ENCODE measurements around the gene KRT8.
"Not testable (repeated sequence)": the region's sequence is repeated elsewhere in the genome, so short reads cannot be mapped to it uniquely, and the experiment has no call there.

Gene KRT8

DNA sequence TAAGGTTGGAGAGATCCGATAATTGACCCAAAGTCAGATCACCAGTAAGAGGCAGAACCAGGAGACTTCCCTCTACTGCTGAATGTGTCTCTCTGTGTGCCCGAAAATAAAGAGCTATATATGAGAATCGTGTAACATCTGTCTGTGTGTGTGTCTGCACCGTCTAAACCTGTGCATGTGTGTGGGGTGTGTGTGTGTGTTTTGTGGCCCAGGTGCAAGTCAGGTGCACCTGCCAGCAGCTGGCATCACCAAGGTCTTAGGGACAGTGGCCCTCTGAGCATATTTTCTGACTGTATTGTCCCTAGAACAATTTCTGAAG, 31.4 kb downstream of the KRT8 start:
- no peak for DNase-seq

DNA sequence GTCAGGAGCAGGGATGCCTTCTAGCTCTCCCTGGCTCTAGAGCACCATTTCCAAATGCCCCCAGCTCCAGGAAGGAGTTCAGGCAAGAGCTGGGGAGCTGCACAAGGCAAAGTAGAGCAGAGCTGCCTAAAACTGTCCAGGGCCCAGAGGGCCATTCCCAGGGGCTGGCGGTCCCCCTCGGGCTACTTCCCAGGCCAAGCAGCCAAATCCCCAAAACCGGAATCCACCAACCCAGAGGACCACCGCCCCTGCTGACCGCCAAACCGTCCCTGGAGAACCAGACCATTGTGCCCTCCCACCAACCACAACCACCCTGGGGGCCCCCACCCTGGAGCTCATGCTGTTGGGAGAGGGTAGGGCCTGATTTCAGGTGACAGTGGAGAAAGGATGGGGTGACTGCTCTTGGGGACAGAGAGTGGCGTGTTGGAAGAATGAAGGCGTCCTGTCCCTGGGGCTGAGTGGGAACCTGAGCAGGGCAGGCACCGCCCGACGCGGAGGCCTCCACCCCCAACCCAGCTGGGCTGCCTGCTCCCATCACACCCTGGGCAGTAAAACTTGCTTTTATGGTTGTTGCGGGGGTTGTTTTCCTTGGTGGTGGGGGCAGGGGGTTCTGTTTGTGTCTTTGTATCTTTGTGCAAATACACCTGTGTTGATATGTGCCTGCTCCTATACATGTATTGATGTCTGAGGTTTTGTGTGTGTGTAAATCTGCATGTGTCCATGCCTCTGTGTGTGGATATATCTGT, 32.1 kb downstream of the KRT8 start:
- no peak for DNase-seq

DNA sequence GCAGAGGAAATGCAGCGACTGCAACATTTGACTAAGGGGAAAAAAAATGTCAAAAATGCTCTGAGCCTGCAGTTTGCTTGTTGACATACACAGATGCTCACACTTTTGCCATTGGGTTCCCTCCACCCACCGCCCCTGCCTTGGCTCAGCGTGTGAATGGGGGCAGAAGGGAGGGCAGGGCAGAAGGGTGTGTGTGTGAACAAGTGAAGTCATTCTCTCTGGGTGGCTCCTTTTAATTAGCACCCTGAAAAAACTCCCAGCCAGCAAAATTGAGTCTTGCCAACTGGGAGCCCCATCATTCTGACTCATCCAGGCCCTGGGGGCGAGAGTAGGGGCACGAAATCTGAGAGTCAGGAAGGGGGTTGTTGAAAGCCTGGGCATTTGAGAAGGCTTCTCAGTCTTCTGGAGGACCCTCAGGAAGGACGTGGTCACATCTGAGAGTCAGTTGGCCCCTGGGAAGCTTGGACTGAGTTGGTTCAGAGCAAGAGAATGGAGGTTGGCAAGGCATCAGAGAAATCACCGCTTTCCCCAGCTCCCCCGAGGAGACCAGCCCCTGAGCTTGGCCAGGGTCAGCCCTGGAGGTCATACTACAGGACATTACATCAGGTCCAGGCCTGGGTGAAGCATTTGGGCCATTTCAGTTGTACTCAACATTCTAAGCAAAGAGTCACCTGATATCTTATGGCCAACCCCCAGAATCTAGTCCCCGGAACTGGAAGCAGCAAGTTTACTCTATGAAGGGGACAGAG, 33.4 kb downstream of the KRT8 start:
- no peak for DNase-seq

DNA sequence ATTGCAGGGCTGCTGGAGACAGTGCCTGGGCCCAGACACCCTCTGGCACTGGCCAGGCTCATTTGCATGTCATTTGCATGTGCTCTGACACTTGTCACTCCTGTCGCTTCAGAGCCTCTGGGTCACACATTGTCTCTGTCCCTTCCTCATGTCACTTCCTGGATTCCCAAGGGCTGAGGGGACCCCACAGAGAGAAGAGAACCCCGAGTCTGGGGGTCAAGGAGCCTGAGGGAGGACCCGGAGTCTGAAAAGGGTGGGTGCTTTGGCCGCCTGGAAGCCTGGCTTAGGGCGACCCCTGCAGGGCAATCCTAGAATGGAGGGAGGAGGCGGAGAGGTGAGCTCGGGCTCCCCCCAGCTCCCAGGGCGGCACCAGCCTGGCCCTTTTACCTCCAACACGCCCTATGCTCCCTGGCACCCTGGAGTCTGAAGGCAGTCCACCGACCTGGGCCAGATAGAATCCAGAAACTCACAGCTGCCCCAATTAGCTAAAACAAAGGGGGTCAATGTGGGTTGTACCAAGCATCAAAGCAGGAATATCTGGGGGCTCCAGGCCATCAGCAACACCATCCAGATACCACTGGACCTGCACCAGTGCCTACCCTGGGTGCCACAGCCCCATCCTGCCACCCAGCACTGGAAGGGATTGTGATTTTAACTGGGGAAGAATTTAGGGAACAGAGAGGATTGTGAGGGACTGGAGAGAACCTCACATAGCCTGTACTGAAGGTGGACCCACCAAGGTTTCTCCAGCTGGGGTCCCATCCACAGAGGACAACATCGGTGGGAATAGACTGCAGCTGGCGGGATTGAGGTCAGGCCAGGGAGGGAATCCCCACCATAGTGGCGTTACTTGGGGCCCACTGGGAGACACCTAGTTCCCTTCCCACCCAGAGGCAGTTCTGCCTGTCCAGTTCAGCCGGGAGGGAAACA, 34.2 kb downstream of the KRT8 start:
- peak; percentile 44 for DNase-seq

DNA sequence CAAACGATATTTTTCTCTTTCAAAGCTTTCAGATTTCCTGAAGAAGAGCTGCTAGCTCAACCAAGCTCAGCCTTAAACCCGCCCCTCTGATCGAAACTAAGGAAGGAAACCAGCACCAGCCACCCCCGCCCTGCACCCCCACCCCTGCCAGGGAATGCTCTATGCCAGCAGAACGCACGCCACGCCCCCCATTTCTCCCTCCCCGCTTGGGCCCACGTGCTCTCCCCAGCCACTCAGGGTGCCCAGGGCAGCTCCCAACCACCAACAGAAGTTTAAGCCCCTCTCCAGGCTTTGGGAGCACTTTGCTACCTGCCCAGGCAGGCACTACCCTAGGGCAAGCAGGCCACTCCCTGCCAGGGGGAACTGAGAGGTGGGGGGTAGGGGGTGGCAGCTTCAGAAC, 37.2 kb downstream of the KRT8 start:
- no peak for DNase-seq

DNA sequence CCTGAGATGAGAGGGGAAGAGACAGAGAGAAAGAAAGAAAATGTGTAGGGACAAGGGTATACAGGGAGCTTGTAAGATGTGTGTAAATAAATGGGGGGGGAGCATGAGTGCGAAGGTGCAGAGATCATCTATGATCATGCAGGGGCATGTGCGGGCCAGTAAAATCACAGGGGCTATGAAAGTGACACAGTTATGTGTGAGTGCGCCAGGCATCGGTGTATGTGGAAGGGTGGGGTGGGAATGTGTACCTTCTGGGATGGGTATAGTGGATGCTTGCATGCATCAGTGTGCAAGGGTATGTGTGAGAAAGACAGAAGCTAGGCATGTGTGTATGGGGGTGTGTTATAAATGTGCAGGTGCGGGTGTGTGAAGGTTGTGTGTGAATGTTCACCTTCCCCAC, 37.7 kb downstream of the KRT8 start:
- no peak for DNase-seq

DNA sequence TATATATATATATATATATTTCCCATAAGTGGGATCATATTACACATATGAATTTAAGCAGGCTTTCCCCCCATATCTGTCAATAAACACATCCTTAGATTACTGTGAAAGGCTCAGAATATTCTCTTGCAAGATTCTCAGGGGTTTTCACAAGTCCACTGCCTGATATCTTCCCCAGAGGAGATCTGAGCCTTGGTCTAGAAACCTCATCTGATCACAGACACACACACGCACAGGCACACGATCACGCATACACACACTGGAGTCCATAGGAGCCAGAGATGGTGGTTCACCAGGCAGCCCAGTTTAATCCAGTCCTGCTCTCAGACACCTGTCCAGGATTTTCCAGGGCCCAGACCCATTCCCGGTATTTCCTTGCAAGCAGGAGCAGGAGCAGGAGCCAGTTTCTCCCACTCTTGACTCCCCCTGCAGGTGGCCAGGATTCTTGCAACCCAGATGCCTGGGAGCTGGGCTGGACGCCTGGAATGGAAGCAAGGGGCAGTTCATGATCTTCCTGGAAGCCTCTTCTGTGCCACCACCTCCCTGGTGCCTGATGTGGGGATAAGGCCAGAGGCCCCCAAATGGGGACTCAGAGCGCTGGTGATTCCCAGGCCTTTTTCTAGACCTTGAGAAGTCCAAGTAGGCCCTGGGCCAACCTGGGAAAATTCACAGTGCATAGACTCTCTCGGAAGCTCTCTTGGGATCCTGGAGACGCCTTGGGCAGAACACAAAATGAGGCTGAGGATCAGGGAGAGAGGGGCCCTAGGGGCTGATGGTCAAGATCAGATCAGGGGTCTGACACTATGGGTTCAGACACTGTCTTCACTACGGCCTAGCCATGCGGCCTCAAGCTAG, 39.6 kb downstream of the KRT8 start:
- DNase-seq: peak; percentile 21

DNA sequence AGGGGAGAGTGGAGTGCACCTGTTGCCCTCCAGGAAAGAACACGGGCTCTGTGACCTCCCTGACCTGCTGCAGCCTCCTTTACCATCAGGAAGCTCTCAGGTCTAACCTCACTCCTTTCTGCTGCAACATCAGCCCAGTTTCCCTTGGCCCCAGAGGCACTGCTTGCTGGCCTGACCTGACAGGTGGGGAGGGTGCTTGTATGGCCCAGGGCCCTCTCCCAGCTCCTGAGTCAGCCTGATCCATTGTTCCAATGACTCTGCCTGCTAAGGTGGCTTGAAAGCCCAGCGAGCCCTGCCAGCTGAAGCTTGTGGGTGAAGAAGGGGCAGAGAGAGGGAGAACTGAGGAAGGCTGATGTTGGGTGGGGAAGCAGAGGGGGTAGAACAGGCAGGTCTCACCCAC, 42.9 kb downstream of the KRT8 start:
- DNase-seq: no peak

DNA sequence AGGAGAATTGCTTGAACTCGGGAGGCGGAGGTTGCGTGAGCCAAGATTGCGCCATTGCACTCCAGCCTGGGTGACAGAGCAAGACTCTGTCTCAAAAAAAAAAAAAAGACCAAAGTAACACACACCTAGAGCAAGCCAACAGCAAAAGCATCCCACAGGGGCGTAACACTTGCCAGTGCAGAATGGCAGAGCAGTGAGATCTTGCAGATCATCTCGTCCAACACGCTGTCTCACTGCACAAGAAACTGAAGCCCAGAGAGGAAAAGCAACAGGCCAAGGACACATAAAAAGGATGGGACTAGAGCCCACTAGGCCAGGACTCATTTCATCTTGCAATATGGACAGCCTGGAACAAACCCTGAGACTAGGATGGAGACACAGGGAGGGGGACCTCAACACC, 43.4 kb downstream of the KRT8 start:
- DNase-seq: no peak

DNA sequence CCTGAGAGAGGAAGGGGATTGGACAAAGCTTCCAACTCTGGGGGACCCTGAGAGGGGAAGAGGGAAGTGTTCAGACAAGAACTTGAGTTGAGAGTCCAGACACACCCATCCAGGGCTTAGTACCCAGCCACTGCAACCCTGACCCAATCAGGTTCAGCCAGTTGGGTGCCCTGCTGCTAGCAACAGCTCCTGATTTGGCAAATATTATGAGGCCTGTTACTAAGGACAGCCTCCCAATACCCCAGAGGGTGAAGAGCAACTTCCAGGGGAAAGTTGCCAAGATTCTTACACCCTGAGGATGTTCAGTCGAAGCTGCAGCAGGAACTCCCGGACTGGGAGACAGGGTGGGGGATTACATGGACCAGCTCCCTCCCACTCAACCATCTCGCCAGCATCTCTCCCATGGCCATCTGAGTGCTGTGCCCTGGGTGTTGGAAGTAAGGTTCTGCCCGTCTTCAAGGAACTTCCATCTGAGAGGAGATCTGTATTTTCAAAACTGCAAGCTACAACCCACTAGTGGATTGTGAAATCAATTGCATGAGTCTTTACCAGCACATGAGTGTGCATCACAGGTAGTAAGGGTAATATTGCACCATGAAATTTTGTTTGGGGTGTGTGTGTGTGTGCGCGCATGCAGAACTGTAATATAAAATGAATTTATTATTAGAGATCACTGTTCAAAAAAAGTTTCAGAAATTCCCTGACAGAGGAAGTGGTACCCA, 44.6 kb downstream of the KRT8 start:
- no peak for DNase-seq

DNA sequence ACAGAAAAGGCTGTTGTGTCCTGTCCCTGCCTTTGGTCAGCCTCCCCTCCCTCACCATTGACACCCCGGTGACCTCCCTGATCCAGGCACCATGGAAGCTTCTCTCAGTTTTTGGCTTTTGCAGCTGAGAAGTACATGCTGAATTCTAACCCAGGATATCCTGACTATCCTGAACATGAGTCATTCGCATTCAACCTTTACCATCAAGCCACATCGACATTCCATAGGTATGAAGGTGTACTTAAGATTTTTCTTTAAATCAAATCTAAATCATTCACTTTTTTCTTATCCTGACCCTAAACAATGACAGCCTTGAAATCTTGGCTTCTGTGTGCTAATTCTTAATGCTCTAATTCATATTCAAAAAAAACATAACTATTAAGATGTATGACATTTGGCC, 47.4 kb downstream of the KRT8 start:
- no peak for DNase-seq

DNA sequence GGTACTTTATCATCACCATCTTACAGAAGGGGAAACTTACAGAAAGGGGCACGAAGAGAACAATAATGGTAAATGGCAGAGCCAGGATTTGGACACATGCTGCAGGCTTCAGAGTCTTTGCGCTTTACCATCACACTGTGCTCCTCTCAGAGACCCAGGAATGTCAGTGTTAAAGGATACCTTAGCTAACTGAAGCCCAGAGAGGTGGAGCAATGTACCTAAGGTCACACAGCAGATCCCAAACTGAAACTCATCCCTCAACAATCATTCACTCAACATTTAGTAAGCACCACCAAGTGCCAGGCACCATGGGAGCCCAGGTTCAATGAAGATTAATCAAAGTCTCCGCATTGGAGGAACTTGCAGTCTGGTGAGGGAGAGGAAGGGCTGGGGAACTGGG, 48.1 kb downstream of the KRT8 start:
- no peak for DNase-seq

DNA sequence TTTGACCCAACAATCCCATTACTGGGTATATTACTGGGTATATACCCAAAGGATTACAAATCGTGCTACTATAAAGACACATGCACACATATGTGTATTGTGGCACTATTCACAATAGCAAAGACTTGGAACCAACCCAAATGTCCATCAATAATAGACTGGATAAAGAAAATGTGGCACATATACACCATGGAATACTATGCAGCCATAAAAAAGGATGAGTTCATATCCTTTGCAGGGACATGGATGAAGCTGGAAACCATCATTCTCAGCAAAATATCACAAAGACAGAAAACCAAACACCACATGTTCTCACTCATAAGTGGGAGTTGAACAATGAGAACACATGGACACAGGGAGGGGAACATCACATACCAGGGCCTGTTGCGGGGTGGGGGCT, 48.8 kb downstream of the KRT8 start:
- not testable (repeated sequence) for DNase-seq

DNA sequence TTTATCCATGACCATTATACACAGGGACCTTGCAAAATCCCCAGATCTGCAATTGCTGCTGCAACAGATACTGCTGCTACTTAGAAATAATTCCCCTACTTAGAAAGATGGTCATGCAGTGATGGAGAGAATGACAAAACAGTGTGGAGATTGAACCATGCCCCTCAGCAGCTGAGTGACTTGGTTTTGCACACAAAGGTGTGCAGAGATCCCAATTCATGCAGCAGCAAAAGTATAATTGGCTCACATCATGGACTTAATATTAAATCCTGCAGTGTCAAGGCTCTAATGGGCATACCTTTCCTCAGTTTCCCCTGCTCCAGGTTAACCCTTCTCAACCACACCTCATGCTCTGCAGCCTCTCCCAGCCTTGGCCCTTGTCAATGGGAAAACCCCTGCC, 53.1 kb downstream of the KRT8 start:
- no peak for DNase-seq

DNA sequence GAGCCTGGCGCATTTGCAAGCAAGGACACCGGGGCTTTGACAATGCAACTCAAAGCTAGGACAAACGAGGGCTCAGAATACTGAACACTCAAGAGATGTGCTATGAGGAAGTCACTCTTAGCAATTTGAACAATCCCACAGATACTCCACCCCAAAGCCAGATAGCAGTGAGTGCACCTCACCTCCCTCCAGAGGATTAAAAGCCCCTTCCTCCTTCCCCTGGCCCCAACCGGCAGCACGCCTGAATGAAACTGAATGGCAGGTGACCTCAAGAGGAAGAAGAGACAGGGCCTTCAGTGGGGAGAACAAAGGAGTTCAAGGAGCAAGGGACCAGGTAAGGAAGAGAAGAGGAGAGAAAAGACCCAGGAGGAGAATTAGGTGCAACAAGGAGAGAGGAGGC, 54.2 kb downstream of the KRT8 start:
- no peak for DNase-seq

DNA sequence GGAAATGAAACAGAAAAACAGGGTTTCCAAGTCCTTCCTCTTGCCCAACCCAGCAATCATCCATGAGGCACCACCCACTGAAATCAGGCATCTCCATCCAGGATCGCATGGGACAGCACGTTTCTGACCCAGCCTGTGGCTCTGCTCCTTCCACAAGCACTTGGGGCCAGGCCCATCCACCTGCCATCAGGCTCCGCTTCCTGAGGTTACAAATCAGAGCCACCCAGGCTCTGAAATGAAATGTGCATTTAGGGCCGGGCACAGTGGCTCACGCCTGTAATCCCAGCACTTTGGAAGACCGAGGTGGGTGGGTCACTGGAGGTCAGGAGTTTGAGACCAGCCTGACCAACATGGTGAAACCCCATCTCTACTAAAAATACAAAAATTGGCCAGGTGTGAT, 55.4 kb downstream of the KRT8 start:
- no peak for DNase-seq

DNA sequence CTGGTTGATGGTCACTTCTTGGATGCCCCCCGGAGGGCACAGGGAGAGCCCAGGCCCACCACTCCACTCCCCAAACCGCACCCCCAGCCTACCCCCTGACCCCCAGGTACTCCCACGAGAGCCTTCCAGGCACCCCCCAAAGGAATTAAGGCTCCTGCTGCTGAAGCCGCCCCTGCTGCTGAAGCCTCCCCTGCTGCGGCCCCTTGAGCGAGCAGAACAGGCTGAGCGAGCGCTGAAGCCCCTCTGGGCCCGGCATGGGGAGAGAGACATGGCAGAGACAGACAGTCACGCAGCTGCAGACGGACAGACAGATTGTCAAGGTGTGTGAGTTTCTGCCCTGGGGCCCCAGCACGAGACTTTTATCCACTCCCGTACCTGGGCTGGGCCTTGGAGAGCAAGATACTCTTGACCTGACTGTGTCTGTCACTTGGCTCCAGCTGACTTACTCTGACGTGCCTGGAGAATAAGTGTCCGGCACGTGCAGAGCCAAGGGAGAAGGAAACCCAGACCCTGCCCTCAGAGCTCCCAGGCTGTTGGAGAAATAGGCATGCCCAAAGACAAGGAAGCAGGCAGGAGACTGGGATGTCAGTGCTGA, 56.1 kb downstream of the KRT8 start, which contains the start of gene KRT78:
Gene KRT78 (minus strand): TSS at position 334 of the 595 bp plus-strand sequence. CDS start 64 bp downstream, at position 270.
- DNase-seq: no peak

DNA sequence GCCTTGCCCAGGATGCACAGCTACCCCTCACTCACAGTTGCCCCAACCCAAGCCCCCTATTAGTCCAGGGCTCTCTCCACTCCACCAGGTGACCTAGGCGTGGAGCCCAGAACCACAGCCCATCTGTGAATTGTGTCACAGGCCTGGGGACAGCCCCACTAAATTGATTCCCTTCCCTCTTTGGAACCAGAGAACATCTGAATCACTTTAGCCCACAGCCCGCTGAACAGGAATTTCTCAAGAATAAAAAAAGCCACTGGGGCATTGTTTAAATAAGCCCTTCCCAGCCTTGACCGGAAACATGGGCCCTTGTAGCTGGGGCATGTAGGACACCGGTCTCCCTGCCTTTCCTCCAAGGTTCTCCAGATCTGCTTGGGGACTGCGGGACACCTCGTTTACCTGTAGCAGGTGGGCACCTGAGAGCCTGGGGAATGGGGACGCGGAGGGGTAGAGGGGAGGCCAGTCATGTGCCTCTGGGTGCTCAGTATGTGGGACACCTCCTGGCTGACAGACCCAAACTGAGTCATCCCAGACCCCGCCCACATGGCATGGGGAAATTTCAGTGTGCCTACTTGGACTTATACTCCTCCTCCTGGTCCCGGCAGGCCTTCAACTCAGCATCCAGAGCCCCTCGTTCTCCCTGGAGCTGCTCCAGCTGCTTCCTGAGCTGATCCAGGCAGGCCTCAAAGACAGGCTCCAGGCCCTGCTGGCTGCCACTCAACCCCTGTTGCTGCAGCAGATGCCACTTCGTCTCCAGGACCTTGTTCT, 57.4 kb downstream of the KRT8 start:
- no peak for DNase-seq

Measured in NCI-H1092 (cell line).